Measurements from ENCODE around the gene ART3.

DNA sequence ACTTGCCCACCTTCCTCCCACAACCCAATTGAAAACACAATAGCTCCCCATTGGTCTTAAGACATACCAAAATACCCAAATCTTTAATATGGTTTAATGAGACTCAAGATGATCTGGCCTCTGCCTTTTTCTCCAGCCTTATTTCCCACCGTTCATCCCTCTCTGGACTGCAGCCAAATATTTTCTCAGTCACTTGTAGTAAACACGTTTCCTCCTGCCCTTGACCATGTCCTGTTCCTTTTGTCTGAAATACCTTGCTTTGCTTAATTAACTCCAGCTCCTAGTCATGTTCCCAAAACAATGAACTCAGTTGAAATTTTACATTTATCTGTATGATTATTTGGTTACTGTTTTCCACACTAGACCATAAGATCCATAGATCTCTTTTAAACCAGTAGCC, 82.1 kb downstream of the ART3 start:
- no peak for TF ChIP-seq POLR2A (IDR thresholded peaks at IDR 0.05; ENCODE audit: low read length)
- TF ChIP-seq GATA1 (IDR thresholded peaks at IDR 0.05; ENCODE audit: low read depth, low read length), result no peak
